NCI-H1417 treated with DMSO at 0.1 percent for 48 hours (cell line): ENCODE measurements around the gene SLC6A14.

Experiments
- DNase-seq: peaks from one replicate; lab custom pipeline; 2025; lab: John Stamatoyannopoulos, UW

Gene SLC6A14, protein sequence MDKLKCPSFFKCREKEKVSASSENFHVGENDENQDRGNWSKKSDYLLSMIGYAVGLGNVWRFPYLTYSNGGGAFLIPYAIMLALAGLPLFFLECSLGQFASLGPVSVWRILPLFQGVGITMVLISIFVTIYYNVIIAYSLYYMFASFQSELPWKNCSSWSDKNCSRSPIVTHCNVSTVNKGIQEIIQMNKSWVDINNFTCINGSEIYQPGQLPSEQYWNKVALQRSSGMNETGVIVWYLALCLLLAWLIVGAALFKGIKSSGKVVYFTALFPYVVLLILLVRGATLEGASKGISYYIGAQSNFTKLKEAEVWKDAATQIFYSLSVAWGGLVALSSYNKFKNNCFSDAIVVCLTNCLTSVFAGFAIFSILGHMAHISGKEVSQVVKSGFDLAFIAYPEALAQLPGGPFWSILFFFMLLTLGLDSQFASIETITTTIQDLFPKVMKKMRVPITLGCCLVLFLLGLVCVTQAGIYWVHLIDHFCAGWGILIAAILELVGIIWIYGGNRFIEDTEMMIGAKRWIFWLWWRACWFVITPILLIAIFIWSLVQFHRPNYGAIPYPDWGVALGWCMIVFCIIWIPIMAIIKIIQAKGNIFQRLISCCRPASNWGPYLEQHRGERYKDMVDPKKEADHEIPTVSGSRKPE

DNA sequence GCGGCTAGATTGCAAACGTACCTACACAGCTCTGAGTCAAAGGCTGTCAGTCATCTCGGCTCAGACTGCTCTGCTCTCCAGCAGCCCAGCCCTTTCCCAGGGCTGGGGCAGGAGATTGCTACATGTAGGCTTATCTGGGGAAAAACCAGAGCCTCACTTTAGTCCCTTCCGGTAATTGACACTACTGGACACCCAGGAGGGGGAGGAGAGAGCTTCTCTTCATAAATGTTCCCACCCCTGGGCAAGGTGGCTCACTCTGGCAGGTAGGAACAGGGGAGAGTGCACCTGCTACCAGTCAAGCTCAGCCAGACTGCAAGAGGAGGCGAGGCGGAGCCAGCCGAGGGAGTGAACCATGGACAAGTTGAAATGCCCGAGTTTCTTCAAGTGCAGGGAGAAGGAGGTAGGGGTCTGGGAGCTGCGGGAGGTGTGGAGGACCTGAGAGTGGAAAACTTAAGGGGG lies at the start of gene SLC6A14:
SLC6A14 (plus strand) TSS at position 249 of the 459 bp plus-strand sequence; CDS start at position 353, 104 bp downstream.
- DNase-seq: no peak

DNA sequence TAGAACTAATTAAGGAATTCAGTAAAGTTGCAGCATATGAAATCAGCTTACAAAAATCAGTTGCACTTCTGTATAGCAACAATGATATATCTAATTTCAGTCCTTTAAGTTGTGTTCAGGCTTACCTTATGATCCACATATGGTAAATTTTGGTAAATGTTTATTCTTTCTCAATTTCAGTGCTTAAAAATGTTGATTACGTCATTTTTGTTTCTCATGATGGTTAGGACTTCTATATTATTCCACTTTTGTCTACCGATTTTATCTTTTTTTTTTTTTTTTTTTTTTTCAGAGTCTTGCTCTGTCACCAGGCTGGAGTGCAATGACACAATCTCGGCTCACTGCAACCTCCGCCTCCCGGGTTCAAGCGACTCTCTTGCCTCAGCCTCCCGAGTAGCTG lies 40.7 kb upstream of the SLC6A14 start:
- no peak for DNase-seq

DNA sequence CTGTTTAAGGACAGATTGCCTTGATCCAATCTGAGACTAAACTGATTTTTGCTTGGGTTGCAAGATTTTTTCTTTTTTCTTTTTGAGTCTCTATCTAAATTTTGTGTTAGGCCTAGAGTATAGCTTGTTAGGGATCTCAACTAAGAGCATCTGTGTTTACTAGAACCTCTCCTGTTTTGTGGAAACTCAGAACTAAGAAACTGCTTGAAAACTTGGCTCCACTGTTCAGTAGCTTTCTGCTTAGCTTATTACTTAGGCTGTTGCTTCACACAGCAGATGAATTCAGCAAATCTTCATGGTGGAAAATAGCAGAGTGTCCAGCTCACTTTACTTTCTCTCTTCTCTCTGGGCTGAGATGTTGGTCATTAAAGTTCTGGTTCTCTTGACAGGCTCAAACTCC lies 36.7 kb upstream of the SLC6A14 start:
- no peak for DNase-seq

DNA sequence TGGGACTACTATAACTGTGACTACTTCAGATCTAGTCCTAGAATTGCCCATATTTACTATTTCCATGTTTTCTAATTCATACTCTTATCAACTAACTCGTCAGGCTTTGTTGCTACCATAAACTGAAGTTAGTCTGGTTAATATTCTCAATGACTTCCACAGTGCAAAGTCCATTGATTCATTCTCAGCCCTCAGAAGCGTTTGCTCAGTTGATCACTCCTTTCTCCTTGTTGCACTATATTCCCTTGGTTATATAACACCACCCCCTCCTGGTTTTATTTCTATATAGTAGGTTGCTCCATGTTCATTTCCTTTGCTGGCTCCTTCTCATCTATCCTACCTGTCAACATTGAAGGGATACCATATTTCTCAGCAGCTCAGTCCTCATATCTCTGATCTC lies 27.2 kb upstream of the SLC6A14 start:
- DNase-seq: no peak

DNA sequence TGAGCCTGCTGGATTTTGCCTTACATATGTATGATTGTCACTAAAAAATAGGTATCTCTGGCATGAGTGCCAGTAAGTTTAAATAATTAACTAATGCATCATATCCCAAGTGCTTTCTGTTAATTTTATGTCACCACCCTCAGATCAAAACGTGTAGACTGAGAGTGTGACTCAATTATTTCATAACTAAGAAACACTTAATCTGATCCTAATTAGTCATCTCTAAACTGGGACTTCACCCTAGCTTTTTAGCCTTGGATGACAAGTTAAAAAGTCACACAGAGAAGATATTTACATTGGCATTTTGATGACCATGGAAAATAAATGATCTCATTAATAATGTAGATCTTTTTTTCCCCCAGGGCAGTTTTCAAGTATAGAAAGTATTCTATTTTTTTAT lies 23.1 kb upstream of the SLC6A14 start:
- DNase-seq: no peak

DNA sequence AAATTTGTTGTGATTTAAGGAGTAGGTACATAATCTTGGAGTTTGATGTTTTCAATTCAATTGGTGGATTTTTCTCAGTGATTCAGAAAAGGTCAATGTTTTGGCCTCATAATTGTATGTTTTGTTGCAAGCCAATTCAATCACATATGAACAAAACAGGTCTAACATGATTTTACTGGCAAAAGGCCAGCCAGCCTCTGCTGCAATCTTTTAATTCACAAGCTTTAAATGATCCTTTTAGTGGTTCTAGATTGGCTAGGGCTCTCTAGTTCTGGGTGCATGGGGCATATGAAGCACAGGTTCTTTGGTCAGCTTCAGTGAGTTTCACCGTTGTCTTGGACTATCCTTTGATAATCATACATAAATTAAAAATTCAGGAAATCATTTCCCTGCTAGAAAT lies 19.2 kb upstream of the SLC6A14 start:
- DNase-seq: no peak

DNA sequence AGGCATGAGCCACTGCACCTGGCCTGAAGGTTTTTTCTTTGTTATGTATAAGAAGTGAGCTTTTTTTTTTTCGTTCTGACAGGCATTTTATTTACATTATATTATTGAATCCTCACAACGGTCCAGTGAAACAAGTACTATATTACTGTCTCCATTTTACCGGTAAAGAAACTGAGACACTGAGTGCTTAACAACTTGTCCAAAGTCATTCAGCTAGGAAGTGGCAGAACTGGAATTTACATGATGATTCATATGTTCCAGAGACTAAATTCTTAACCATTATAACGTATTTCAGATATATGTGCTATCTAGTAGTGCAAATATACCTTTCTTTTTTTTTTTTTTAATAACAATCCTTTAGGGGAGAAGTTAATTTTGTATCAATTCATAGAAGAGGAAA lies 18.4 kb upstream of the SLC6A14 start:
- no peak for DNase-seq

DNA sequence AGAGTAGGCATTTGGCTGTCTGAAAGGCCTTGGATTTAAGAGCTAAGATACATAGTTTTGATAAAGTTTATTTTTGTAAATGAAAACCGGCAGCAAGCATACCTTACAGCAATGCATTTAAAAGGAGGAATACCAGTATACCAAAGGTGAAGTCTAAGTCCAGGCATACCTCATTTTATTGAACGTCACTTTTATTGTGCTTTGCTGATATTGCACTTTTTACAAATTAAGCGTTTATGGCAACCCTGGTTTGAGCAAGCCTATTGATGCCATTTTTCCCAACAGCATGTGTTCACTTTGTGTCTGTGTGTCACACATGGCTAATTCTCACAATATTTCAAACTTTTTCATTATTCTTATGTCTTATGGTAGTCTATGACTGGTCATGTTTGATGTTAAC lies 8.4 kb upstream of the SLC6A14 start:
- DNase-seq: no peak

DNA sequence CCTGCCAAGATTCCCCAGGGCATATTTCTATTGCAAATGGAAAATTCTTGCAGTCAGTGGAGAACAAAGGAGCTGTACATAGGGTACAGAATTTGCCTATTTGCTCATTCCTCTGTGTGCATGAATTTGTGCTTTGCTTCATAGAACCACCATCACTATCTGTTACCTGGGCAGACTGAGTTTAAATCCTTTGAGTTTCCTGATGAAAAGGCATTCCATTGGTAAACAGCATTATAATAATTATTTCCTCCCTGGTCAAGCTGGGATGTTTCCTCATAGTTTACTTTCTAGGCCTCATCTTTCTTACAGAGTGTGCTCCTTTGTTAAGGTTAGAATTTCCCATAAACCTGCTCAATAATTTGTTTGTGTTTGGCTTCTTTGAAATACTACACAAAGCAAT lies 809 bp upstream of the SLC6A14 start:
- DNase-seq: no peak

DNA sequence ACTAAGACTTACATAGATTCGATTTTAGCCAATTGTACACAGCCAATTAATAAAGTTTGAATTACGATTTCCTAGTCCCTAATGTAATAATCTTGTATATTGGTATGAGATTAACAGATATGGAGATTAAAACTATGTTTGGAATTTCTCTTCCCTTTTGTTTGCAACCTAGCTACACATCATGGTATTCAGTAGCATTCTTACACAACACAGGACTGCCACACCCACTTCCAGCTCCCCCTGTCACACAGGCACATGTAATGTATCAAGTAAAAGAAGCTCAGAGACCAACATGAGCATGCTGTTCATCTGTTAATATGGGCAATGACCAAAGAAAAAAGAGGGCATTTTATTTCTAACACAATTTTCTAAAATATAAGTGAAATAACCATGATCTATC lies 12.8 kb downstream of the SLC6A14 start:
- DNase-seq: no peak

DNA sequence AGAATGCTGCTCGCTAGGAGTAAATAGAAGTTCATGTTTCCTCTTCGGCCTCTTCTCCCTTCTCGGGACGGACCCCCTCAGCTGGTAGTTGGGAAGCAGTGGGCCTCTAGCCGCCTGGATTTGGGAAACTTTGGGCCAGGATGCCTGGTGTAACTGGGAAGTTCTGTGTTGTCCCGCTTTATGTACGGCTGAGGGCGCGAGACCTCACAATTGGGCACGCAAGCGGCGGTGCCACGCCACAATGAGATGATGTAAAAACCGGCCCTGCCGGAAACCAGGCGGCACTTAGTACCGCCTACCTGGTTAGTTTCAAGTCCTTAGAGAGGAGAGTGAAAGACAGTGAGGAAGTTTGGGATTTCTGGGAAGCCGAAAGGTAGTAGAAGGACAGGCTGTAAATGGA lies 26.4 kb downstream of the SLC6A14 start, which contains the start of gene CT83:
CT83 (minus strand) TSS at position 155 of the 400 bp plus-strand sequence; CDS start at position 35, 120 bp downstream.
- no peak for DNase-seq

DNA sequence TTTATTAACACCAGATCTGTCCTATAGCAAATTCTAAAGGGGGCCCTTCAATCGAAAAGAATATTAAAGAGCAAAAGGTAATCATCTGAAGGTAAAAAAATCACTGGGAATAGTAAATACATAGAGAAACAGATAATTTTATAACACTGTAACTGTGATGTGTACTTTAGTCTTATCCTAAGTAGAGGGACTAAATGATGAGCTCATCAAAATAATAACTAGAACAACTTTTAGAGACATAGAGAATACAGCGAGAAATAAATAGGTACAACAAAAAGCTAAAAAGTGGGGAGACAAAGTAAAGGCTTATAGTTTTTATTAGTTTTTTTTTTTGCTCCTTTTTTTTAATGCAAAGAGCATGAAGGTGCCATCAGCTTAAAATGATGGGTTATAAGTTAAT lies 43.7 kb downstream of the SLC6A14 start:
- no peak for DNase-seq

DNA sequence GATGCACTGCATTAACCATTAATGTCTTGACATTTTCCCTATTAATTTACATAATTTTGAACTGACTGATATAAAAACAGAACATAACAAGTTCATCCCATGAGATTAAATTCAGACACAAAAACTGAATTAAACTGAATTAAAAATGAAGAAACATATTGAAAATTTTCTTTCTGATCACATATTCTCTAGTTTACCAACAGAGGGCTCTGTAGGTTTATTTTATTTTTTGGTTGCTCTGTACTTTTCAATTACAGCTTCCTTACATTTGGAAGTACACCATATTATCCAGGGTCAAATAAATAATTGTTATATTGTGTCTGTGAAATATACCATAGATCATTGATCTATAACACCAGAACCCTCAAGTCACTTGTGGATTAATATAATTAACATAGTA lies 53.7 kb downstream of the SLC6A14 start:
- no peak for DNase-seq

DNA sequence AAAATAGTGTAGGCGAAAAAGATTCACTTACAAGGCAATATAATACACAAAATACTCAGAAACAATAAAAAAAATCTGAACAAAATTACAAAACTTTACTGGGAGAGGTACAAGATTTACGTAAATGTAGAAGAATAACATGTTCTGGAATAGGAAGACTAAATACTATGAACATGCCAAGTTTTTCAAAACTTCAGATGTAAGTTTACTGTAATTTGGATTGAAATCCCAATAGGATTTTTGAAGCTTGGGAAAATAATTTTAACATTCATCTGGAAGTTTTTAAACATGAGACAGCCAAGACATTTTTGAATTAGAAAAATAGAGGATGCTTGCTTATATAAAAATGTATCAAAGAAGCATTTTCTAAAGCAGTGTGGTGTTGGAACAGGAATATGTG lies 56.9 kb downstream of the SLC6A14 start:
- no peak for DNase-seq

DNA sequence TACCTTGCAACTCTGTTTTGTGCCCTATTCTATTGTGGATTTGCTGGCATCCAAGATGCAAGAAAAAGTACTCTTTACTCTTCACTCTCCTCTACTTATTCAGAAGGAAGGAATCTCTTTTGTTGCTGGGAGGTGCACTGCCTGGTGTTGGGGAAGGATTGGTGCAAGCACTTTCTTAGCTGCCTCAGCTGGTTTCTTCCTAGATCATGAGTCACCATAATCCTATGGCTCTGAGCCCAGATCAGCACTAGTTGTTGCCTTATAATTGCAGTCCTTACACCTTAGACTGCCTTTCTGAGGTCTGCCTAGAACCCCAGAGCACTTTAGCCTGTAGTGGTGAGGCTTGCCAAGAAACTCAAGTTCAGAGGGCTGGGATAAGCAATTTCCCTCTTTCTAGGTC lies 63.4 kb downstream of the SLC6A14 start:
- no peak for DNase-seq
